K562 (cell line): ENCODE results near the gene SPRYD3. TPM values are rescaled to one million over a fixed set of nuclear protein-coding genes. Genes with fewer than 3 reads are reported as not detected.

Experiments used
- CAMTA2 ChIP-seq: fragments of 250-450 bp; sonication (Bioruptor Pico); conservative IDR thresholded peaks from 2 replicates; pipeline ENCODE4 v1.5.1; 2022
- EP400 ChIP-seq: fragments of 450-650 bp; IDR thresholded peaks from 2 replicates; pipeline ENCODE4 v1.6.1; 2017; ENCODE audit warnings: antibody characterized with exemption, mild to moderate bottlenecking, moderate library complexity
- ERF ChIP-seq: fragments of 450-650 bp; formaldehyde crosslinking; IDR thresholded peaks from 2 replicates; pipeline ENCODE4 v1.4.0; 2020; ENCODE audit warnings: mild to moderate bottlenecking, mixed read lengths
- FOXJ2 ChIP-seq: fragments of 200-800 bp; sonication (Bioruptor generic); IDR thresholded peaks from 2 replicates; pipeline ENCODE4 v1.6.1; 2016; ENCODE audit warnings: missing genetic modification characterization, missing compliant biosample characterization
- HIVEP1 ChIP-seq: fragments of 250-450 bp; sonication (Bioruptor Pico); IDR thresholded peaks from 2 replicates; pipeline ENCODE4 v1.4.0; 2020; ENCODE audit warnings: mild to moderate bottlenecking
- MAFG ChIP-seq: fragments of 450-650 bp; conservative IDR thresholded peaks from 2 replicates; pipeline ENCODE4 v1.6.1; 2016; ENCODE audit warnings: missing genetic modification characterization, missing compliant biosample characterization
- MAFK ChIP-seq: IDR thresholded peaks from 2 replicates; pipeline ENCODE4 v1.6.1; 2011; ENCODE audit warnings: low read length, improper control_type of control experiment
- NONO ChIP-seq, 2 experiments: fragments of 200-400 bp in 1 of 2; fragments of 450-650 bp in 1 of 2; formaldehyde crosslinking in 1 of 2; IDR thresholded peaks; 2 replicates each; pipeline ENCODE4 v1.6.1; 2017; ENCODE audit warnings: low read depth in 2 of 2, mild to moderate bottlenecking in 2 of 2, moderate library complexity in 2 of 2, low read length in 1 of 2
- POLR2A ChIP-seq: fragments of 450-650 bp; conservative IDR thresholded peaks from 2 replicates; pipeline ENCODE4 v1.6.1; 2016
- PREB ChIP-seq: sonication (generic); formaldehyde crosslinking; IDR thresholded peaks from 2 replicates; pipeline ENCODE4 v1.8.1; 2023; ENCODE audit warnings: mild to moderate bottlenecking, missing genetic modification reagents
- RBM34 ChIP-seq: fragments of 200-400 bp; formaldehyde crosslinking; IDR thresholded peaks from 2 replicates; pipeline ENCODE4 v1.6.1; 2018; ENCODE audit warnings: low read length, borderline replicate concordance; ENCODE audit not compliant: insufficient read depth
- RNF2 ChIP-seq: sonication (generic); IDR thresholded peaks from 2 replicates; pipeline ENCODE4 v1.6.1; 2016
- TSC22D4 ChIP-seq: fragments of 450-650 bp; IDR thresholded peaks from 2 replicates; pipeline ENCODE4 v1.6.1; 2016; ENCODE audit warnings: missing genetic modification characterization, missing biosample characterization, control low read depth
- ZNF277 ChIP-seq: fragments of 250-450 bp; sonication (Bioruptor Pico); IDR thresholded peaks from 2 replicates; pipeline ENCODE4 v1.8.0; 2022; ENCODE audit warnings: inconsistent platforms, mild to moderate bottlenecking, moderate library complexity, borderline replicate concordance
- ZNF586 ChIP-seq: fragments of 450-650 bp; formaldehyde crosslinking; conservative IDR thresholded peaks from 2 replicates; pipeline ENCODE4 v1.4.0; 2020; ENCODE audit warnings: mild to moderate bottlenecking, moderate library complexity
- polyA plus RNA-seq, 8 experiments: library from polyadenylated mRNA; depleted of rRNA in 4 of 8; stranded (reverse) in 5 of 8; unstranded in 3 of 8; fragments of >200 nt; fragmentation: Nextera tagmentation in 2 of 8; fragmentation: Illumina TruSeq in 1 of 8; extraction: Ambion mirVana in 2 of 8; extraction: Trizol in 1 of 8; gene quantifications; 2 replicates each; pipeline versions ENCODE4 v1.2.1 to v1.2.3, GENCODE V29; 2011 to 2014; ENCODE audit warnings: inconsistent platforms in 1 of 8, missing spikeins in 1 of 8
- total RNA-seq, 7 experiments: library from RNA; depleted of rRNA in 6 of 7; stranded (reverse); fragments of >200 nt in 6 of 7; fragmentation: Illumina TruSeq in 2 of 7; extraction: Trizol in 2 of 7; gene quantifications; 2 replicates each; pipeline versions ENCODE4 v1.2.1 to v1.2.3, GENCODE V29; 2011 to 2021; ENCODE audit warnings: low replicate concordance in 1 of 7
- TF ChIP-seq, protein P1 (sequence below): fragments of 250-450 bp; sonication (Bioruptor Pico); IDR thresholded peaks from 2 replicates; pipeline ENCODE4 v1.6.1; 2021; ENCODE audit warnings: mild to moderate bottlenecking
- TF ChIP-seq, protein P2 (sequence below): sonication (generic); formaldehyde crosslinking; IDR thresholded peaks from 2 replicates; pipeline ENCODE4 v1.8.1; 2023; ENCODE audit warnings: mild to moderate bottlenecking, missing genetic modification reagents
- TF ChIP-seq, protein P3 (sequence below): fragments of 200-800 bp; sonication (Bioruptor generic); IDR thresholded peaks from 2 replicates; pipeline ENCODE4 v1.6.1; 2017; ENCODE audit warnings: missing genetic modification characterization, missing compliant biosample characterization
- TF ChIP-seq, protein P4 (sequence below): sonication (generic); formaldehyde crosslinking; IDR thresholded peaks from 2 replicates; pipeline ENCODE4 v1.8.0; 2022; ENCODE audit warnings: mild to moderate bottlenecking, low read depth, missing genetic modification reagents

Gene SPRYD3
- total and polyA plus RNA-seq, 9 of the 15 experiments (the other 6 are each of a cell fraction or from before 2014, with no cell fraction given), result 1.5 to 13.6 (median 7.6) TPM

DNA sequence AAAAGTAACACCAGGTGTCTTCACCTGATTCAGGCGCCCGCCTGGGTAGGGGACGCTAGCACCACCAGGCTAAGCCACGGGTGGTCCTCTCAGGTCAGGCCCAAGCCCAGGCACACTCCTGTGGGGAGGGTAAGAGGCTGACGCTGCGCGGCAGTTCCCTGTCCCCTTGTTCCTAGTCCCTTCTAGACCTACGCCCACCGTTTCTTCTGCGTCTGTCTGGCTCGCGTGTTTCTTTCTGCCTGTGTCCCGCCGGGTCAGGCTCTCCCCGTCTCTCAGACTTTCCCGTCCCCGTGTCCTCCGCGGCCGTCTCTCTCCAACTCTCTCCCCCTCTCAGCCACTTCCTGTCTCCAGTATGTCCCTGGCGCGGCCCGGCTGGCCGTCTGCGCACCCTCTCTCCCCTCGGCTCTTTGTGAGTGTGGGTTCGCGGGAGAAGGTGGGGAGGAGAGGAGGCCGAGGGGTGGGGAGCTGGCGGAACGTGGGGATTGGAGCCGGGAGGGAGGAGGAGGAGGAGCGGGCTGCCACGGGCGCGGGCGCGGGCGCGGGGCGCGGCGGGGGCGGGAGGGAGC, 32.5 kb downstream of the SPRYD3 start (continued):
- TF ChIP-seq ZNF586 (CRISPR knock-in tag), result no peak
- no peak for TF ChIP-seq MAFG
- no peak for TF ChIP-seq NONO (IDR thresholded peaks at IDR 0.05; ENCODE audit: low read depth in 2 of 2, low read length in 1 of 2)
- TF ChIP-seq, protein P1, sequence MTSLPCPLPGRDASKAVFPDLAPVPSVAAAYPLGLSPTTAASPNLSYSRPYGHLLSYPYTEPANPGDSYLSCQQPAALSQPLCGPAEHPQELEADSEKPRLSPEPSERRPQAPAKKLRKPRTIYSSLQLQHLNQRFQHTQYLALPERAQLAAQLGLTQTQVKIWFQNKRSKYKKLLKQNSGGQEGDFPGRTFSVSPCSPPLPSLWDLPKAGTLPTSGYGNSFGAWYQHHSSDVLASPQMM (CRISPR knock-in tag), result no peak
- TF ChIP-seq, protein P2, sequence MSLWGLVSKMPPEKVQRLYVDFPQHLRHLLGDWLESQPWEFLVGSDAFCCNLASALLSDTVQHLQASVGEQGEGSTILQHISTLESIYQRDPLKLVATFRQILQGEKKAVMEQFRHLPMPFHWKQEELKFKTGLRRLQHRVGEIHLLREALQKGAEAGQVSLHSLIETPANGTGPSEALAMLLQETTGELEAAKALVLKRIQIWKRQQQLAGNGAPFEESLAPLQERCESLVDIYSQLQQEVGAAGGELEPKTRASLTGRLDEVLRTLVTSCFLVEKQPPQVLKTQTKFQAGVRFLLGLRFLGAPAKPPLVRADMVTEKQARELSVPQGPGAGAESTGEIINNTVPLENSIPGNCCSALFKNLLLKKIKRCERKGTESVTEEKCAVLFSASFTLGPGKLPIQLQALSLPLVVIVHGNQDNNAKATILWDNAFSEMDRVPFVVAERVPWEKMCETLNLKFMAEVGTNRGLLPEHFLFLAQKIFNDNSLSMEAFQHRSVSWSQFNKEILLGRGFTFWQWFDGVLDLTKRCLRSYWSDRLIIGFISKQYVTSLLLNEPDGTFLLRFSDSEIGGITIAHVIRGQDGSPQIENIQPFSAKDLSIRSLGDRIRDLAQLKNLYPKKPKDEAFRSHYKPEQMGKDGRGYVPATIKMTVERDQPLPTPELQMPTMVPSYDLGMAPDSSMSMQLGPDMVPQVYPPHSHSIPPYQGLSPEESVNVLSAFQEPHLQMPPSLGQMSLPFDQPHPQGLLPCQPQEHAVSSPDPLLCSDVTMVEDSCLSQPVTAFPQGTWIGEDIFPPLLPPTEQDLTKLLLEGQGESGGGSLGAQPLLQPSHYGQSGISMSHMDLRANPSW, result no peak
- no peak for TF ChIP-seq HIVEP1
- no peak for TF ChIP-seq ZNF277 (CRISPR knock-in tag)
- 0 out of 2 replicates have a peak, but pooled peaks have one; percentile 22 for TF ChIP-seq ERF
- no peak for TF ChIP-seq MAFK
- TF ChIP-seq, protein P3, sequence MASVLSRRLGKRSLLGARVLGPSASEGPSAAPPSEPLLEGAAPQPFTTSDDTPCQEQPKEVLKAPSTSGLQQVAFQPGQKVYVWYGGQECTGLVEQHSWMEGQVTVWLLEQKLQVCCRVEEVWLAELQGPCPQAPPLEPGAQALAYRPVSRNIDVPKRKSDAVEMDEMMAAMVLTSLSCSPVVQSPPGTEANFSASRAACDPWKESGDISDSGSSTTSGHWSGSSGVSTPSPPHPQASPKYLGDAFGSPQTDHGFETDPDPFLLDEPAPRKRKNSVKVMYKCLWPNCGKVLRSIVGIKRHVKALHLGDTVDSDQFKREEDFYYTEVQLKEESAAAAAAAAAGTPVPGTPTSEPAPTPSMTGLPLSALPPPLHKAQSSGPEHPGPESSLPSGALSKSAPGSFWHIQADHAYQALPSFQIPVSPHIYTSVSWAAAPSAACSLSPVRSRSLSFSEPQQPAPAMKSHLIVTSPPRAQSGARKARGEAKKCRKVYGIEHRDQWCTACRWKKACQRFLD, result peak; percentile 17; the same call in 1 of the 2 replicates
- TF ChIP-seq FOXJ2 (tag), result no peak
- TF ChIP-seq PREB (CRISPR knock-in tag), result no peak
- no peak for TF ChIP-seq RNF2
- TF ChIP-seq EP400, result no peak
- no peak for TF ChIP-seq CAMTA2 (CRISPR knock-in tag)
- TF ChIP-seq, protein P4, sequence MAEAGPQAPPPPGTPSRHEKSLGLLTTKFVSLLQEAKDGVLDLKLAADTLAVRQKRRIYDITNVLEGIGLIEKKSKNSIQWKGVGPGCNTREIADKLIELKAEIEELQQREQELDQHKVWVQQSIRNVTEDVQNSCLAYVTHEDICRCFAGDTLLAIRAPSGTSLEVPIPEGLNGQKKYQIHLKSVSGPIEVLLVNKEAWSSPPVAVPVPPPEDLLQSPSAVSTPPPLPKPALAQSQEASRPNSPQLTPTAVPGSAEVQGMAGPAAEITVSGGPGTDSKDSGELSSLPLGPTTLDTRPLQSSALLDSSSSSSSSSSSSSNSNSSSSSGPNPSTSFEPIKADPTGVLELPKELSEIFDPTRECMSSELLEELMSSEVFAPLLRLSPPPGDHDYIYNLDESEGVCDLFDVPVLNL (CRISPR knock-in tag), result no peak
- TF ChIP-seq TSC22D4 (tag), result no peak
- TF ChIP-seq RBM34, result no peak
- peak; percentile 86 for TF ChIP-seq POLR2A
